AG04449 (cell line): ENCODE data around the gene FLT4.

Experiments
- CTCF ChIA-PET: fragments of 350-600 bp; formaldehyde crosslinking; extraction: SDS; loops from one replicate; lab custom pipeline; 2021; ENCODE audit warnings: antibody characterized with exemption; lab: Yijun Ruan, JAX
- POLR2A ChIA-PET: fragments of 400-600, 350-600 bp; formaldehyde crosslinking; extraction: SDS; loops from one replicate; lab custom pipeline; 2020; ENCODE audit warnings: antibody characterized with exemption, inconsistent platforms; lab: Yijun Ruan, JAX
- DNase-seq: peaks from one replicate; pipeline ENCODE4 v3.0.0-alpha.2; 2010; ENCODE audit warnings: low read depth, low spot score
- H3K4me3 ChIP-seq: 2 replicates; pipeline ENCODE4 v1.5.1; 2011; ENCODE audit warnings: low read depth, mild to moderate bottlenecking, control low read depth, low read length
- TF ChIP-seq, protein P1 (sequence below): IDR thresholded peaks from one replicate; pipeline ENCODE4 v1.5.1; 2011; ENCODE audit warnings: mild to moderate bottlenecking, moderate library complexity, low read length, control low read depth, inconsistent platforms; ENCODE audit not compliant: insufficient read depth; ENCODE audit errors: missing control alignments

The FLT4 gene

GRCh38 chr5:180636403-180637075 lies 12.9 kb downstream of the FLT4 start:
- ChIA-PET POLR2A (no interaction called here), CTCF (no interaction called here)
- TF ChIP-seq, protein P1, sequence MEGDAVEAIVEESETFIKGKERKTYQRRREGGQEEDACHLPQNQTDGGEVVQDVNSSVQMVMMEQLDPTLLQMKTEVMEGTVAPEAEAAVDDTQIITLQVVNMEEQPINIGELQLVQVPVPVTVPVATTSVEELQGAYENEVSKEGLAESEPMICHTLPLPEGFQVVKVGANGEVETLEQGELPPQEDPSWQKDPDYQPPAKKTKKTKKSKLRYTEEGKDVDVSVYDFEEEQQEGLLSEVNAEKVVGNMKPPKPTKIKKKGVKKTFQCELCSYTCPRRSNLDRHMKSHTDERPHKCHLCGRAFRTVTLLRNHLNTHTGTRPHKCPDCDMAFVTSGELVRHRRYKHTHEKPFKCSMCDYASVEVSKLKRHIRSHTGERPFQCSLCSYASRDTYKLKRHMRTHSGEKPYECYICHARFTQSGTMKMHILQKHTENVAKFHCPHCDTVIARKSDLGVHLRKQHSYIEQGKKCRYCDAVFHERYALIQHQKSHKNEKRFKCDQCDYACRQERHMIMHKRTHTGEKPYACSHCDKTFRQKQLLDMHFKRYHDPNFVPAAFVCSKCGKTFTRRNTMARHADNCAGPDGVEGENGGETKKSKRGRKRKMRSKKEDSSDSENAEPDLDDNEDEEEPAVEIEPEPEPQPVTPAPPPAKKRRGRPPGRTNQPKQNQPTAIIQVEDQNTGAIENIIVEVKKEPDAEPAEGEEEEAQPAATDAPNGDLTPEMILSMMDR: no peak
- no peak for DNase-seq
- no peak overlapping the region for H3K4me3 ChIP-seq

DNA sequence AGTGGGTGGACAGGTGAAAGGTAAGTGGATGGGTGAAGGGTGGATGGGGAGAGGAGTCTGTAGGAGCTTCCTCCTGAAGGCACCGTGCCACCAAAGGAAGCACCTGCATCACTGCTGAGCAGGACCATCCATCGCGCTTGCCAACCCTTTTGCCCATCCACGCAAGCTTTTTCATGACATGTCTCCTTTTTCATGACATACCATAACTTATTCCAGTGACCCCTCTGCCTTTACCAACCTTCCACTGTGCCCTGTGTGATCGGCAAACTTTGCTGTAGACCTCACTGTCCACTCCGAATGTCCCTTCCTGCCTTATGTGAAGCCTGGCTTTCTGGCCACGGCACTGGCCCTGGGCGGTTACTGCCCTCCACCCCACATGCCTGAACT lies 13.4 kb downstream of the FLT4 start:
- H3K4me3 ChIP-seq: no peak overlapping the region
- ChIA-PET CTCF (no interaction called here), POLR2A (no interaction called here)
- TF ChIP-seq, protein P1: no peak
- no peak for DNase-seq

GRCh38 chr5:180633283-180634177 lies 15.9 kb downstream of the FLT4 start:
- TF ChIP-seq, protein P1: no peak
- CTCF ChIA-PET: interaction anchor here (1.0 kb wide), 1 partner anchor 14 kb away, joined by 3 read pairs; no protein-coding TSS in a partner anchor
- POLR2A ChIA-PET: no interaction called here

GRCh38 chr5:180632768-180633167 lies 16.6 kb downstream of the FLT4 start:
- DNase-seq: no peak
- H3K4me3 ChIP-seq: no peak overlapping the region
- ChIA-PET POLR2A (no interaction called here), CTCF (no interaction called here)
- TF ChIP-seq, protein P1: no peak

More at GRCh38 chr5:180633283-180634177, 15.9 kb downstream of the FLT4 start:
- no peak overlapping the region for H3K4me3 ChIP-seq
- no peak for DNase-seq

DNA sequence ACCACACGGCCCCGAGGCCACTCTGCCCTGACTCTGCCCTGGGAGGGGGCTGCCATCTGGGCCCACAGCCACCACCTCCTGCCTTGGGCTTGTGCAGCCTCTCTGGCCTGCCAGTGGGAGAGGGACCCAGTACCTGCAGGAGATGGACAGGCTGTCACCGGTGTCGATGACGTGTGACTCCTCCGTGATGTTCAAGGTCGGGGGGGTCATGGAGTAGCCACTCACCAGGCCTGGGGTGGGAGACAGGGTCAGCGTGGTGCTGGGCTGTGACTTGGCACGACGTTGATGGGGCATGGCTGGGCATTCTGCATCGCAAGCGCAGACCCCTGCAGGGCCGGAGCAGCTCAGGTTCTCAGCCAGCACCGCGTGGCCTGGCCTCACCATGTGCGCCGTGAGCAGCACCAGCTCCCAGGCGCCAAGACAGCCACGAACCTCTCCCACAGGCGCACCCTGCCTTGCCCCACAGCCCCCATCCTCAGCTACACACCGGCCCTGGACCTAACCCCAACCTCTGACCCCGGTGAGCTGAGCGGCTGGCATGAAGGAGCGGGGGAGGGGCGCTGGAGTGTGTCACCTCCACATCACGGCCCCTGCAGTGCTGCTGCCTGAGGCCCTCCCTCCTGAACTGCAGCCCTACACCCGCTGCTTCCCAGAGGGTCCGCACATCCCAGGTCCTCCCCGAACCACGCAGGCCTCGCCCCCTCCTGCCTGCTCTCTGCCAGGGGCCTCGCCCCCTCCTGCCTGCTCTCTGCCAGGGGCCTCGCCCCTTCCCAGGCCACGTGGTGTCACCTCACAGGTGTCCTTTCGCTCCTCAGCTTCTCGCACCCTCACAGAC lies 17.6 kb downstream of the FLT4 start:
- no peak overlapping the region for H3K4me3 ChIP-seq
- no peak for DNase-seq
- CTCF ChIA-PET: no interaction called here
- TF ChIP-seq, protein P1: no peak
- POLR2A ChIA-PET: no interaction called here
